HAP-1 (cell line): ENCODE measurements around the gene ATXN1L.
A peak's percentile ranks its signal among the peaks of the same experiment; 100 is the strongest.

Source experiments
- DNase-seq, 2 experiments: peaks; one replicate each; pipeline ENCODE4 v3.0.0-alpha.2; 2016 to 2020; ENCODE audit warnings: low spot score in 2 of 2
- H3K27me3 ChIP-seq: fragments of 250-450 bp; sonication (Bioruptor Pico); 2 replicates; pipeline ENCODE4 v1.5.1; 2020; ENCODE audit warnings: low read depth, mild to moderate bottlenecking, moderate library complexity
- H3K36me3 ChIP-seq: fragments of 250-450 bp; sonication (Bioruptor Pico); replicated peaks from 2 replicates; pipeline ENCODE4 v1.5.1; 2020; ENCODE audit warnings: mild to moderate bottlenecking
- H3K4me1 ChIP-seq: fragments of 250-450 bp; sonication (Bioruptor Pico); 2 replicates; pipeline ENCODE4 v1.5.1; 2020; ENCODE audit warnings: mild to moderate bottlenecking
- H3K4me3 ChIP-seq: fragments of 250-450 bp; sonication (Bioruptor Pico); 2 replicates; pipeline ENCODE4 v1.5.1; 2020; ENCODE audit warnings: mild to moderate bottlenecking, moderate library complexity
- H3K9me3 ChIP-seq: fragments of 250-450 bp; sonication (Bioruptor Pico); 2 replicates; pipeline ENCODE4 v1.5.1; 2020; ENCODE audit warnings: mild to moderate bottlenecking, moderate library complexity
- in situ Hi-C: fragments of 300-500 bp; cut with MboI; formaldehyde crosslinking; loops from 3 replicates; pipeline ENCODE4 v1.14.3; 2020; ENCODE audit warnings: low sequenced_read_pairs, inconsistent platforms, mixed read lengths

Gene ATXN1L

DNA sequence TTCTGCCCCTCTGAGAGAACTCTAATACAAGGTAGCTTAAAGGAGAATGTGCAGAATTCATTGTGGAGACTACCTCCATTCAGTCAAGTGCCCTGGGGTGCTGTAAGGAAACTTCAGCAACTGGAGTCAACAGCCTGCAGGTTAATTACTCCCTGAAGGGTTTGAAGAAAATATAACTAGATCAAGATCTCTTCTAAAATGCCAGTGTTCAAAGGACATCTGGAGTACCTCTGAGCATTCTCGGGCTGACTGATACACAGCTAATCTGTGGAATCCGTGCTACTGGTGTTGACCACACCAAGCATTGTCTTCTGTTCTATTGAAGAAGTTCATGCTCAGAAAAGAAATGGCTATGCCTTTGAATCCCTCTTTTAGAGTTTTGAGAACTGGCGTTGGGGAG is 11.5 kb upstream of the ATXN1L start:
- in situ Hi-C loops: no loop called here
- Histone ChIP-seq H3K9me3 (no peaks in the 10 kb centered on the region), H3K4me3 (no peak overlapping the region), H3K4me1 (no peaks in the 10 kb centered on the region), H3K36me3 (no peaks in the 10 kb centered on the region), H3K27me3 (no peaks in the 10 kb centered on the region)
- DNase-seq: no peak

DNA sequence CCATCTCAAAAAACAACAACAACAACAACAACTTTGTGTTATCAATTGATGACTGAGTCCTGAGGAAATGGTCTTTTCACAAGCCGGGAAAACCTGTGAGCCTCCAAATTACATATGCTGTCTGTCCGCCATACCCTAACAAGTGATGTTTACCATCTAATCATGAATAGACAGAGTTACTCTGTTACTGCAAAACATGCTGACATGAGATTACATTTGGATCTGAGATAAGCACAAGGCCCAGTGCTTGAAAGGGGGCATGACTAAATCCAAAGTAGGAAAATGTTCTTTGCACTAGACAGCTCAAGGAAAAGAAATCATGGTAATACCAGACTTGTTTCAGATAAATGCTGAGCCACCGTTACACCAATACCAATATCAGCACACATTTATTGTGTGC is 8.6 kb upstream of the ATXN1L start:
- in situ Hi-C loops: no loop called here
- Histone ChIP-seq H3K36me3 (no peaks in the 10 kb centered on the region), H3K9me3 (no peaks in the 10 kb centered on the region), H3K27me3 (no peaks in the 10 kb centered on the region), H3K4me3 (no peak overlapping the region), H3K4me1 (no peaks in the 10 kb centered on the region)
- no peak for DNase-seq

DNA sequence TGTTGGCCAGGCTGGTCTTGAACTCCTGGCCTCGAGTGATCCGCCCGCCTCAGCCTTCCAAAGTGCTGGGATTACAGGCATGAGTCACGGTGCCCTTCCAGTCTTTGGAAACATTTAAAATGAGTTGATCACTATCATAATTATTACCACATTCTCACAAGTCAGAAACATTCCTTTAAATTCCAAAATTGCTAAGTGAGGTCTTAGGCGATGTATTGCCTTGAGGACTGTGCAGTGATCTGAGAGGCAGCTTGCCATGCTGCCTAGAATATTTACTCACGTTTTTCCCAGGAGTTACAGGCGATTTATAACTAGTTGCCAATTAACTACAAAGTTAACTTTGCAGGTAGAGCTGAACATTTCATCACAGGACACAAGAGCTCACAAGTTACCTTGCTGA is 5.7 kb upstream of the ATXN1L start:
- Histone ChIP-seq H3K4me3 (no peak overlapping the region), H3K27me3 (no peaks in the 10 kb centered on the region), H3K9me3 (no peaks in the 10 kb centered on the region), H3K4me1 (no peaks in the 10 kb centered on the region), H3K36me3 (no peaks in the 10 kb centered on the region)
- in situ Hi-C loops: no loop called here
- DNase-seq: no peak

DNA sequence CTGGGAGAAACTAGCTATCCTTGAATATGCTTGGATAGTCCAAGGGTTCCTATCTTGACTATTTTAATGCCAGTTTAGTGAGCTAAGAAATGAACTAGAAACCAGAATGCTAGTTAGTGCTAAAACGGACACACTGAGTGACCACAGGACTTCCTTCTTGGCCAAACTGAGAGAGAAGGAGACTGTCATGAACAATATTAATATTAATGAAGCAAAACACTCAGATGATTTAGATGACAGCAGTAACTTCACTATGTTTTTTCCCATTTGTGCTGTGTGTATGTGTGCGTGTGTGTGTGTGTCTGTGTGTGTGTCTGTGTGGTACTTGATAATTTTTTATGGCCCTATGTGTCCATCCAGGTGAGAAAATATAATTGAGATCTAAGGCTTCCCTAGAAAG is 2.2 kb upstream of the ATXN1L start:
- Histone ChIP-seq H3K4me1 (peaks cover 7% of the 10 kb centered on the region), H3K27me3 (no peaks in the 10 kb centered on the region), H3K36me3 (peaks cover 13% of the 10 kb centered on the region), H3K4me3 (no peak overlapping the region), H3K9me3 (no peaks in the 10 kb centered on the region)
- DNase-seq: no peak
- in situ Hi-C loops: no loop called here

DNA sequence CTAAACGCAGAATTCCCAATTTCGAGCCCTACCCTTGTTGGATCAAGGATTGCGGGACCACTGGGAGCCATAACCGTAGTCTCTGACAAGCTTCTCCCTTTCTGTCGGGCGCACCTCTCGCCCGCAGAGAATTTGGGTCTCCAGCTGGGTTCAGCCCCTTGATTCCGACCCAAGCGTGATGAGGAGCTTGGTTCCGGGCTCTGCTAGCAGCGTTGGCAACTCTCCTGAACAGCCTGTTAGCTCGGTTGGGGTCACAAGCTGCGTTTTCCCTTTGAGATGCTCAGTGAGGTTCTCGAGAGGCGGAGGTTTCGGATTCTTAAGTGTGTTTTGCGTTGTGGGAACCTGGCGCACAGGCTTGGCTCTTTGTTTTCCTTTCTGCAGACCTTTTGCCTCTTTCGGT is 655 bp downstream of the ATXN1L start:
- DNase-seq: peak in 1 of 2 experiments; percentile 17
- H3K9me3 ChIP-seq: no peaks in the 10 kb centered on the region
- peaks cover 7% of the 10 kb centered on the region for H3K4me1 ChIP-seq
- peak overlapping the region; percentile 99 for H3K4me3 ChIP-seq
- peaks cover 39% of the 10 kb centered on the region for H3K36me3 ChIP-seq
- in situ Hi-C loops: no loop called here
- no peaks in the 10 kb centered on the region for H3K27me3 ChIP-seq

DNA sequence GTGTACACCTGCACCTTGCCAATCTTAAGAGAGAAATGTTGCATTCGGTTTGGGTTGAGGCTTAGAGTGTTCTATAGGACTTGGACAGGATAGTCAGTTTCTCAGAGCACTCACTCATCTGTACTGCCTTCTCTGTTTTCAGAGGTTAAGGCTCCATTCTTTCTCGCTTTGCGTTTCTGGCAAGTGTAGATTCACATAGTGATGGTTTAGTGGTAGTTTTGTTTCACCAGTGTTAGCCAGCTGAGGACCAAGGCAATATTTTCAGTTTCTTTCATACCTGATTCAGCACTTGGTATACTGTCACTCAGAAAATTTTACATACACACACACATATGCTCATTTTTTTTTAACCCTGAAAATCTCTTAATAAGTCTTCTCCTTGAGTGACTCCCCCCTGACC is 1.3 kb downstream of the ATXN1L start:
- no peaks in the 10 kb centered on the region for H3K27me3 ChIP-seq
- H3K9me3 ChIP-seq: no peaks in the 10 kb centered on the region
- H3K36me3 ChIP-seq: peaks cover 44% of the 10 kb centered on the region
- peaks cover 7% of the 10 kb centered on the region for H3K4me1 ChIP-seq
- no peak for DNase-seq
- peak overlapping the region; percentile 99 for H3K4me3 ChIP-seq
- in situ Hi-C loops: no loop called here

DNA sequence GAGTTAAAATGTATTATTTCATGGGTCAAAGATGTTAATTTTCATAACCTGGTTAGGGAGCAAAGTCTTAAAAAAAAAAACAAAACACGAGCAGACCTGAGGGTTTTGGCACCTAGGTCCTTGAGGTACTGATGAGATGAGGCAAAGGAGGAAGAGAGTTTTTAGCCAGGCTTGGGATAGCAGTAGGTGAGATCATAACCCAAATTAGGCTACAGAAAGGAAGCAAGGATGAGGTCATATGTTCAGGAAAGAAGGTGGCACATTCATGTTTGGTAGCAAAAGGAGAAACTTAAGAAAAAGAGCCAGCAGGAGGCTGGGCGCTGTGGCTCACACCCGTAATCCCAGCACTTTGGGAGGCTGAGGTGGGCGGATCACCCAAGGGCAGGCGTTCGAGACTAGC is 2.8 kb downstream of the ATXN1L start:
- Histone ChIP-seq H3K36me3 (peaks cover 44% of the 10 kb centered on the region), H3K9me3 (no peaks in the 10 kb centered on the region), H3K27me3 (no peaks in the 10 kb centered on the region), H3K4me3 (no peak overlapping the region), H3K4me1 (peaks cover 7% of the 10 kb centered on the region)
- in situ Hi-C loops: no loop called here
- no peak for DNase-seq

DNA sequence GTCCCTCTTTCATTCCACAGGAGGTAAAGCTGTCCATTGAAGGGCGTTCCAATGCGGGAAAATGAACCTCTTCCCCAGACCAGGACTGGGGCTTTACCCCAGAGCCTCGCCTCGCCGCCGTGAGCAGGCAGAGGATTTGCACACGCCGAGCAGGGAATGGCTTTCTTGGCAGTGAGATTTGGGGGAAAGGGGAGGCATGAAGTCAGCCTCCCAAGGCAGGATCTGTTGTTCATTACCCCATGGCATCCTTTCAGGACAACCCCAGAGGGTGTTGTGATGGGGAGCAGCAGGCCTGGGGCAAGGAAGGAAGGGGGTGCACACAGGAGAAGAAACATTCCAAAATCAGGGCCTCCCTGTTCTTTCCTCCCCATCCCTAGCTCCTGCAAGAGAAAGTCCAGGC is 6.0 kb downstream of the ATXN1L start:
- no peaks in the 10 kb centered on the region for H3K27me3 ChIP-seq
- no peak overlapping the region for H3K4me3 ChIP-seq
- peaks cover 40% of the 10 kb centered on the region for H3K36me3 ChIP-seq
- in situ Hi-C loops: no loop called here
- no peak for DNase-seq
- H3K4me1 ChIP-seq: peaks cover 7% of the 10 kb centered on the region
- no peaks in the 10 kb centered on the region for H3K9me3 ChIP-seq

DNA sequence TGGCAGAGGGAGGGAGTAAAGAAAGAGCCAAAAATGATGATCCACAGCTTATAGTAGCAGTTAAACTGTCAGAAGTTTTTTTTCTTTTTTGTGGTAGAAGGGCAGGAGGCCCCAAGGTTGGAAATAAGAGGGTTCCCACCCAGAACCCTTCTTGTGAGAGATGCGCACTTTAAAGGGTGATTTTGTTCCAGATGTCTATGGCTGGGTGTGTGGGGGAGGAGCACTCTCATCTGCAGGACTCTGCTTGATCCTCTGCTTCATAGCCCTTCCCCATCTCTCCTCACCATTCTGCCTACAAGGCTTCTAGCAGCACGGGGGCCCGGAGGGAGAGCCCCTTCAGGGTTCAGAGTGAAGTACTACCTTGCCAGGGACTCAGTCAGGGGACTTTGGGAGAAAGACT is 6.4 kb downstream of the ATXN1L start:
- H3K9me3 ChIP-seq: no peaks in the 10 kb centered on the region
- H3K36me3 ChIP-seq: peaks cover 40% of the 10 kb centered on the region
- DNase-seq: no peak

DNA sequence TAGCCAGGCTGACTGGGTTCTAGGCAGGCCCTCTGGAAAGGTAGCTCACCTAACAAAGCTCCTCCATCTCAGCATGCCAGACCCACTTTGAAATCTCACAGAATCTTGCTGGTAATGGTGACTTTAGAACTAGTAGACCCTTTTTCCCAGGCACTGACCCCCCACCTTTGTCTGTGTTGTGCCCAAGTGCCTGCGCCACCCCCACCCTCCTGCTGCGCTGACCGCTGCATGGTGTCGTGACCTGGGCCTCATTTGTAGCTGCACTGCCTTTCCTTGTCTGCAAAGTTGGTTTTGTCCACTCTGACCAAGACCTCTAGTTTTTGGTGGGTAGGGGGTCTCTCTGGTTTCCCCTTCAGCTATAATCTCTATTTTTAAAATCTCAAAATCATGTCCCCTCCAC is 6.8 kb downstream of the ATXN1L start:
- no peak for DNase-seq
- H3K27me3 ChIP-seq: no peaks in the 10 kb centered on the region
- H3K4me1 ChIP-seq: no peaks in the 10 kb centered on the region
- H3K36me3 ChIP-seq: peaks cover 42% of the 10 kb centered on the region
- H3K4me3 ChIP-seq: no peak overlapping the region
- H3K9me3 ChIP-seq: no peaks in the 10 kb centered on the region
- in situ Hi-C loops: no loop called here

More for the DNA sequence above, 6.4 kb downstream of the ATXN1L start:
- Histone ChIP-seq H3K27me3 (no peaks in the 10 kb centered on the region), H3K4me1 (peaks cover 3% of the 10 kb centered on the region), H3K4me3 (no peak overlapping the region)
- in situ Hi-C loops: no loop called here

DNA sequence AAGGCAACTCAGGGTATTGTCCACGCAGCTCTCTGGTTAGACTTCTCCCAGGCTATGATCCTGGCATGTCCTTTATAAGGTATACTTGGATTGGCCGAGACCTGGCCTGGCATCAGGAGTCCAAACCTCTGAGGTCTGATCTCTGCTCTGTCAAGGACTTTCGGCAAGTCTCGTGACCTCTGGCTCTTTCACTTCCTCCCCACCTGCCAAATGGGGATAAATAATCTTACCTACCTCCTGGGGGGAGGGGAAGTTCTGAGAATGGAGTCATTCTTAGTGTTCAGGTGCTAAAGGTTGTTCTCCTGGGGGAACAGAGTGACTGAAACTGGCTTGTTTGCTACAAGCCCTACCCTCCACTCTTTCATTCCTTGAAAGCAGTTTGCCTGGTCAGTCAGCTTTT is 7.6 kb downstream of the ATXN1L start:
- DNase-seq: no peak

DNA sequence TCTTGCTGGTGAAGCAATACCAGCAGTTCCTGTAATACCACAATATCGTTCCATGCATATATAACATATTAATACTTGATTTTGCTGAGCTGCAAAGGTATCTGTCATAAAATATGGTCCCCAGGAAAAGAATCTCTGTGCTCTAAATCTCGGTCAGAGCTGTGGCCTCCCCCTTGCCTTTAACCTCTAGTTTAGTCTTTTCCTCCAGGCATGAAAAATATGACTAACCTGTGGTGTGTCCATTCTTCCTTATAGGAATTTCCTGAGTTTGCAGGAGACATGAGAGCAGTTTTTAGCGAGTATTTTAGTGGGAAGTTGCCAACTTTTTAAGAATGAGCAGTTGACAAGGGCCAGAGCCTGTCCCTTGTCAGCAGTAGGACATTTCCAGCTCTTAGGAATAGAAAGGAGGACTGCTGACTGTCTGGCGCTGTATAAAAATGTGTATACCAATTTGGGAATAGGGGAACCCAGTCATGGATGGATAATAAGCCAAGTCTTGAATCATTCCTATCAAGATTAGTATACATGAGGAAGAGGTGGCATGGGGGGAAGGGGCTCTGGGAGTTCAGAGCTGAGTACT is 8.7 kb downstream of the ATXN1L start:
- no peak overlapping the region for H3K4me3 ChIP-seq
- in situ Hi-C loops: no loop called here
- H3K9me3 ChIP-seq: no peaks in the 10 kb centered on the region
- H3K36me3 ChIP-seq: peaks cover 37% of the 10 kb centered on the region
- no peaks in the 10 kb centered on the region for H3K4me1 ChIP-seq
- DNase-seq: no peak
- no peaks in the 10 kb centered on the region for H3K27me3 ChIP-seq

More for the DNA sequence above, 7.6 kb downstream of the ATXN1L start:
- peaks cover 38% of the 10 kb centered on the region for H3K36me3 ChIP-seq
- H3K4me1 ChIP-seq: no peaks in the 10 kb centered on the region
- in situ Hi-C loops: no loop called here
- no peaks in the 10 kb centered on the region for H3K27me3 ChIP-seq
- H3K9me3 ChIP-seq: no peaks in the 10 kb centered on the region
- H3K4me3 ChIP-seq: no peak overlapping the region

DNA sequence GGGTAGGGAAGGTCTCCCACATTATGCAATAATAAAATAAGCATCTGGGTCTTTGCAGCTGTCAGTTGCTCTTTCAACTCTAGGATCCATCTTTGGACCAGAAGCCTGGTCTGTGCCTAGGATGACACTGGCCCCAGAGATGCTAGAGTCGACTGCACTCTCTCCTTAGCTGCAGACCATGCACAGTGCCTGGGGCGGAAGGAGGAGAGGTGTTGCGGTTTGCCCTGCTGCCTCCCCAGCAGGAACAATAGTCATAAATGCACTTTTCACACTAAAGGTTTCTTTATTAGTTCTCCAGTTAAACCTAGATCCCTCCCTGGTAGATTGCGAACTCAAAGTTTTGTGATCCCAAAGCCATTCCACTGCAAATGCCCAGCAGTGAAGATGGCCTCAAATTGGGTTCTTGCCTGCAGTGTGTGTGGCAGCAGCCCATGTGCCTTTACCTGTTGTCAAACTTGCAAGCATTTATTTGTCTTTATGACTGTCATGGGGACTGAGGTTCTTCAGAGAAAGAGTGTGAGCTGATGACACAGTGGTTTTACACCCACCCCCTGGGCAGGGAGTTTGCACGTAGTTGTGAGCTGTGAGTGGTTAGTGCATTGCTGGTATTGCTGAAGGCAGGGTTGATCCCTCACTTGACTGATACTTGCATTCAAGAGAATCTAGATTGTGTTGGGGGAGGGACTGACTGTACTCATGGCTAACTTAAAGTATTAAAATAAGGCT is 10.3 kb downstream of the ATXN1L start:
- Histone ChIP-seq H3K36me3 (peaks cover 24% of the 10 kb centered on the region), H3K27me3 (no peaks in the 10 kb centered on the region), H3K9me3 (no peaks in the 10 kb centered on the region), H3K4me1 (no peaks in the 10 kb centered on the region), H3K4me3 (no peak overlapping the region)
- in situ Hi-C loops: no loop called here
- DNase-seq: no peak

DNA sequence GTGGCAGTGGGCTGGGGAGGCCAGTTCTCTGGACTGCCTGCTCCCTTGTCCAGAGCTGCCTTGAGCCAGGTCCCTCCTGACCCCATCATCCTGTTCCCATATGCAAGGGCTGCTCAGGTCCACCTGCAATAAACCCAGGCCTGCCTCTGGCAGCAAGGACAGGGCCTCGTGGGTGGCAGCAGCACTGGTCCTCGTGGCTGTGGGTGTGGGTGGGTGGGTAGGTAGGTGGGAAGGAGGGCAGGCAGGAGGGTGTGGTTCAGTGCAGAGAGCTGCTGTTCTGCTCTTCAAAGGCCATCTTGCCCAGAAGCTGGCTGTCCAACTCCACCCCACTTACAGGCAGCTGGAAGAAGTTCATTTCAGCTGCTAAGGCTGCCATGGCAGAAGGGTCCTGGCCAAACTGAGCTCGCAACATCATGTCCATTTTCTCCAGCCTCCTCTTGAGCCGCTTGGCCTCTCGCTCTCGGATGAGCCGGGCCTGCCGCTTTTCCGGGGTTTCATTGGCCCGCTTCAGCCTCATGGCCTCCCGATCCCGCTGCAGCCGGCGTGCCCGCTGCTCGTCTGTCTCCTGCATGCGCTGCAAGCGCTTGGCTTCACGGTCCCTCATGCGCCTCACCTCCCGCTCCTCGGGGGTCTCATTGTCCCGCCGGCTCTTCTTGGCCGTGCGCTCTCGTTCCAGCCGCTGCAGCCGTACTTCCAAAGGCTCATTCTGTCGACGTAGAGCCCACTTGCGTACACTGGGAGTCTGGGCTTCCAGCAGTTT is 14.2 kb downstream of the ATXN1L start:
- H3K36me3 ChIP-seq: peaks cover 42% of the 10 kb centered on the region
- no peaks in the 10 kb centered on the region for H3K9me3 ChIP-seq
- no peaks in the 10 kb centered on the region for H3K27me3 ChIP-seq
- in situ Hi-C loops: no loop called here
- no peak overlapping the region for H3K4me3 ChIP-seq
- H3K4me1 ChIP-seq: no peaks in the 10 kb centered on the region
- no peak for DNase-seq
